Astrocyte (in vitro differentiated cells and primary cell): ENCODE measurements around the gene HNRNPA2B1. TPM values are rescaled to one million over a fixed set of nuclear protein-coding genes. Genes with fewer than 3 reads are reported as not detected.

Experiments
- DNase-seq: peaks from one replicate; pipeline ENCODE4 v3.0.0-alpha.2; 2010; ENCODE audit warnings: low read depth
- FAIRE-seq: peaks from 2 replicates; lab custom pipeline; 2011; peaks lifted over from hg19 to GRCh38; lab: Jason Lieb, UNC
- H2AFZ ChIP-seq: 2 replicates; pipeline ENCODE4 v1.6.0; 2012; ENCODE audit warnings: low read depth, low read length, inconsistent platforms
- H3K27ac ChIP-seq: 2 replicates; pipeline ENCODE4 v1.5.1; 2011; ENCODE audit warnings: low read depth, low read length, inconsistent platforms
- H3K27me3 ChIP-seq: 2 replicates; pipeline ENCODE4 v1.6.0; 2011; ENCODE audit warnings: low read length, inconsistent platforms; ENCODE audit not compliant: insufficient read depth
- H3K36me3 ChIP-seq: 2 replicates; pipeline ENCODE4 v1.5.1; 2011; ENCODE audit warnings: low read length, inconsistent platforms; ENCODE audit not compliant: insufficient read depth
- H3K4me1 ChIP-seq: 2 replicates; pipeline ENCODE4 v1.5.1; 2011; ENCODE audit warnings: low read length, inconsistent platforms; ENCODE audit not compliant: insufficient read depth
- H3K4me2 ChIP-seq: 2 replicates; pipeline ENCODE4 v1.6.0; 2012; ENCODE audit warnings: low read length, inconsistent platforms
- H3K4me3 ChIP-seq: 2 replicates; pipeline ENCODE4 v1.5.1; 2011; ENCODE audit warnings: low read depth, mild to moderate bottlenecking, low read length, inconsistent platforms; ENCODE audit not compliant: insufficient read depth
- H3K79me2 ChIP-seq: 2 replicates; pipeline ENCODE4 v1.6.0; 2012; ENCODE audit warnings: mild to moderate bottlenecking, low read length, inconsistent platforms; ENCODE audit not compliant: insufficient read depth
- H3K9ac ChIP-seq: 2 replicates; pipeline ENCODE4 v1.6.0; 2012; ENCODE audit warnings: mild to moderate bottlenecking, low read length, inconsistent platforms
- H3K9me3 ChIP-seq: 2 replicates; pipeline ENCODE4 v1.5.1; 2012; ENCODE audit warnings: low read depth, mild to moderate bottlenecking, low read length, inconsistent platforms; ENCODE audit not compliant: insufficient read depth
- H4K20me1 ChIP-seq: 2 replicates; pipeline ENCODE4 v1.6.0; 2012; ENCODE audit warnings: low read length, inconsistent platforms; ENCODE audit not compliant: insufficient read depth
- H3K27ac Mint-ChIP-seq: one replicate; pipeline ENCODE4 v1.8.0; 2021; ENCODE audit warnings: mild to moderate bottlenecking, mixed read lengths; ENCODE audit not compliant: unreplicated experiment
- H3K27me3 Mint-ChIP-seq: one replicate; pipeline ENCODE4 v1.8.0; 2021; ENCODE audit warnings: low read depth, mixed read lengths; ENCODE audit not compliant: unreplicated experiment
- H3K36me3 Mint-ChIP-seq: one replicate; pipeline ENCODE4 v1.8.0; 2021; ENCODE audit warnings: low read depth, mixed read lengths; ENCODE audit not compliant: unreplicated experiment
- H3K4me1 Mint-ChIP-seq: one replicate; pipeline ENCODE4 v1.8.0; 2021; ENCODE audit warnings: low read depth, mixed read lengths; ENCODE audit not compliant: unreplicated experiment
- H3K4me3 Mint-ChIP-seq: one replicate; pipeline ENCODE4 v1.8.0; 2021; ENCODE audit warnings: mild to moderate bottlenecking, moderate library complexity, mixed read lengths; ENCODE audit not compliant: unreplicated experiment
- H3K9me3 Mint-ChIP-seq: one replicate; pipeline ENCODE4 v1.8.0; 2021; ENCODE audit warnings: mild to moderate bottlenecking, mixed read lengths; ENCODE audit not compliant: unreplicated experiment
- EZH2 ChIP-seq: IDR thresholded peaks from 2 replicates; pipeline ENCODE4 v1.6.1; 2012; ENCODE audit warnings: mild to moderate bottlenecking, low read length, inconsistent platforms; ENCODE audit not compliant: insufficient read depth
- total RNA-seq: library from RNA; stranded (reverse); gene quantifications from 2 replicates; pipeline ENCODE4 v1.2.1, GENCODE V29; 2021
- TF ChIP-seq, protein P1 (sequence below): IDR thresholded peaks from 2 replicates; pipeline ENCODE4 v1.5.1; 2011; ENCODE audit warnings: low read depth, mild to moderate bottlenecking, inconsistent platforms, low read length, moderate library complexity; ENCODE audit not compliant: insufficient read depth

Gene HNRNPA2B1
- total RNA-seq, 1 donor from 2014 or later = 415 TPM

DNA sequence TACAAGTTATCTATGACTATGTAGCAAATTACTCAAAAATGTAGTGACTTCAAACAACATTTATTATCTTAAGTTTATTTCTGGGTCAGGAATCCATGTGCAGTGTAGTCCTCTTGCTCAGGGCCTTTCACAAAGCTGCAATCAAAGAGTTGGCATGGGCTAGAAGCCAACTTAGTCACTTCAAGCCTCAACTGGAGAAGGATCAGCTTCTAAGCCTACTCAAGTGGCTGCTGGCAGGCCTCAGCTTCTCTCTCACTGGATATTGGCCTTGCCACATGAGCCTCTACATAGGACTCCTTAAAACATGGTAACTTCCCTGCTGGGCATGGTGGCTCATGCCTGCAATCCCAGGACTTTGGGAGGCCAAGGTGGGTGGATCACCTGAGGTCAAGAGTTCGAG lies 53.5 kb downstream of the HNRNPA2B1 start:
- no peaks in the 10 kb centered on the region for H3K36me3 ChIP-seq
- no peak overlapping the region for H3K9ac ChIP-seq
- DNase-seq = no peak
- H3K27me3 ChIP-seq = peaks cover 9% of the 10 kb centered on the region
- H3K9me3 ChIP-seq = no peaks in the 10 kb centered on the region
- H2AFZ ChIP-seq = no peak overlapping the region
- no peak overlapping the region for H3K27ac Mint-ChIP-seq
- TF ChIP-seq, protein P1, sequence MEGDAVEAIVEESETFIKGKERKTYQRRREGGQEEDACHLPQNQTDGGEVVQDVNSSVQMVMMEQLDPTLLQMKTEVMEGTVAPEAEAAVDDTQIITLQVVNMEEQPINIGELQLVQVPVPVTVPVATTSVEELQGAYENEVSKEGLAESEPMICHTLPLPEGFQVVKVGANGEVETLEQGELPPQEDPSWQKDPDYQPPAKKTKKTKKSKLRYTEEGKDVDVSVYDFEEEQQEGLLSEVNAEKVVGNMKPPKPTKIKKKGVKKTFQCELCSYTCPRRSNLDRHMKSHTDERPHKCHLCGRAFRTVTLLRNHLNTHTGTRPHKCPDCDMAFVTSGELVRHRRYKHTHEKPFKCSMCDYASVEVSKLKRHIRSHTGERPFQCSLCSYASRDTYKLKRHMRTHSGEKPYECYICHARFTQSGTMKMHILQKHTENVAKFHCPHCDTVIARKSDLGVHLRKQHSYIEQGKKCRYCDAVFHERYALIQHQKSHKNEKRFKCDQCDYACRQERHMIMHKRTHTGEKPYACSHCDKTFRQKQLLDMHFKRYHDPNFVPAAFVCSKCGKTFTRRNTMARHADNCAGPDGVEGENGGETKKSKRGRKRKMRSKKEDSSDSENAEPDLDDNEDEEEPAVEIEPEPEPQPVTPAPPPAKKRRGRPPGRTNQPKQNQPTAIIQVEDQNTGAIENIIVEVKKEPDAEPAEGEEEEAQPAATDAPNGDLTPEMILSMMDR = no peak
- no peak for TF ChIP-seq EZH2
- H3K27me3 Mint-ChIP-seq = peaks cover 2% of the 10 kb centered on the region
- H3K4me1 ChIP-seq = peaks cover 6% of the 10 kb centered on the region
- H3K27ac ChIP-seq = no peak overlapping the region
- H3K4me3 ChIP-seq = no peak overlapping the region
- H4K20me1 ChIP-seq = no peaks in the 10 kb centered on the region
- H3K36me3 Mint-ChIP-seq = no peaks in the 10 kb centered on the region
- no peak overlapping the region for H3K4me2 ChIP-seq
- no peaks in the 10 kb centered on the region for H3K79me2 ChIP-seq
- H3K4me1 Mint-ChIP-seq = peaks cover 7% of the 10 kb centered on the region
- H3K9me3 Mint-ChIP-seq = peaks cover 4% of the 10 kb centered on the region
- FAIRE-seq = no peak
- no peak overlapping the region for H3K4me3 Mint-ChIP-seq

DNA sequence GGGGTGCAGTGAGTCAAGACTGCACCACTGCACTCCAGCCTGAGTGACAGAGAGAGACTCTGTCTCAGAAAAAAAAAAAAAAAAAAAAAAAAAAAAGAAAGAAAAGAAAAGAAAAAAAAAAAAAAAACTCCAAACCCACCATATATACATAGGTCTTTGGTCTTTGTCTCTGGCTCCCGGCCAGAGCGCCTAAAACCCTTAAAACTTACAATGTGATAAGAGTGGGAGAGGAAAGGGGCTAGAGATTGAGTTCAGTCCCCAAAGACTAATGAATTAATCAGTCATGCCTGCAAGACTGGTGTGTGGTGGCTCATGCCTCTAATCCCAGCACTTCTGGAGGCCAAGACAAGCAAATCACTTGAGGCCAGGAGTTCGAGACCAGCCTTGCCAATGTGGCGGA lies 55.3 kb downstream of the HNRNPA2B1 start:
- Mint-ChIP-seq H3K27me3 (no peaks in the 10 kb centered on the region), H3K9me3 (peaks cover 4% of the 10 kb centered on the region), H3K4me1 (peaks cover 12% of the 10 kb centered on the region), H3K27ac (no peak overlapping the region), H3K4me3 (no peak overlapping the region), H3K36me3 (no peaks in the 10 kb centered on the region)
- H3K4me2 ChIP-seq = no peak overlapping the region
- no peak for FAIRE-seq
- no peaks in the 10 kb centered on the region for H3K9me3 ChIP-seq
- TF ChIP-seq, protein P1 = no peak
- TF ChIP-seq EZH2 = no peak
- H3K36me3 ChIP-seq = no peaks in the 10 kb centered on the region
- H3K4me3 ChIP-seq = no peak overlapping the region
- no peak overlapping the region for H3K9ac ChIP-seq
- H4K20me1 ChIP-seq = no peaks in the 10 kb centered on the region
- peaks cover 2% of the 10 kb centered on the region for H3K27me3 ChIP-seq
- no peak for DNase-seq
- peaks cover 6% of the 10 kb centered on the region for H3K4me1 ChIP-seq
- no peak overlapping the region for H2AFZ ChIP-seq
- H3K79me2 ChIP-seq = no peaks in the 10 kb centered on the region
- no peak overlapping the region for H3K27ac ChIP-seq

DNA sequence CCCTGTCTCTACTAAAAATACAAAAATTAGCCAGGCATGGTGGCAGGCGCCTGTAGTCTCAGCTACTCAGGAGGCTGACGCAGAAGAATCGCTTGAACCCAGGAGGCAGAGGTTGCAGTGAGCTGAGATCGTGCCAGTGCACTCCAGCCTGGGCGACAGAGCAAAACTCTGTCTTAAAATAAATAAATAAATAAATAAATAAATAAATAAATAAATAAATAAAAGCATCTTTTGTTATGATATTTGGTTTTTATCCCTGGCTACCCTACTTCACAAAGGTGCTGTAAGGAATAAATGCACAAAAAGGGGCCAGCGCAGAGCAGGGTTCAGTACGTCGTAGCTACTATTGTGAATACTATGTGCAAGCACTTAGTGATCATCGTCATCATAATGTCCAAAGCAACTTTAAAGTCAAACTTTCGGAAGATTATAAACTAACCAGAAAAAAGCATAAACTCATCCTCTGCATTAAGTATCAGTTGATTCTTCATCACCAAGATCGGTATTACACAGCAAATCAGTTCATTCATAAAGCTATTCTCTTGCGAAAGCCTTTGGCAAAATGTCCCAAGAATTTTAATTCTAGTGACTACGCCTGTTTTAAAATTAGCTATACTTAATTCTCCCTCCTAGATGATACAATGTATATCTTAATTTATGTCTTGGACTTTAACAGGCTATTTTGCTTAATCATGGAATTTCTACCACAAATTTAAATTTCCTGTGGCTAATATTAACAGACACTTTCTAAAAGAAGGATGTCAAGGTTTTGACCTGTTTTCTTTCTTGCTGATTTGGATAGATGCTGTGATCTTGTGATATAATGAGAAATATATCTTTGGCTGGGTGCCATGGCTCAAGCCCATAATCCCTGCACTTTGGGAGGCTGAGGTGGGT lies 56.1 kb downstream of the HNRNPA2B1 start:
- no peak overlapping the region for H2AFZ ChIP-seq
- Mint-ChIP-seq H3K4me3 (no peak overlapping the region), H3K27me3 (no peaks in the 10 kb centered on the region), H3K9me3 (peaks cover 4% of the 10 kb centered on the region), H3K36me3 (no peaks in the 10 kb centered on the region), H3K4me1 (peaks cover 12% of the 10 kb centered on the region), H3K27ac (no peak overlapping the region)
- peaks cover 2% of the 10 kb centered on the region for H3K27me3 ChIP-seq
- TF ChIP-seq, protein P1 = no peak
- TF ChIP-seq EZH2 = no peak
- no peaks in the 10 kb centered on the region for H3K9me3 ChIP-seq
- H3K4me2 ChIP-seq = no peak overlapping the region
- no peaks in the 10 kb centered on the region for H3K36me3 ChIP-seq
- DNase-seq (no peak), FAIRE-seq (no peak)
- H4K20me1 ChIP-seq = no peaks in the 10 kb centered on the region
- H3K4me1 ChIP-seq = peaks cover 6% of the 10 kb centered on the region
- no peaks in the 10 kb centered on the region for H3K79me2 ChIP-seq
- H3K4me3 ChIP-seq = no peak overlapping the region
- H3K9ac ChIP-seq = no peak overlapping the region
- no peak overlapping the region for H3K27ac ChIP-seq
